GM18870 (cell line): ENCODE measurements around the gene SLC30A2.
"Not testable (repeated sequence)": the region's sequence is repeated elsewhere in the genome, so short reads cannot be mapped to it uniquely, and the experiment has no call there.

ENCODE experiments used
- ATAC-seq: cut with Tn5 transposase; IDR thresholded peaks from one replicate; pipeline ENCODE4 v1.9.1; 2021; ENCODE audit warnings: moderate library complexity; ENCODE audit not compliant: unreplicated experiment

Gene SLC30A2

GRCh38 chr1:26045722-26046245 lies at the start of gene SLC30A2:
SLC30A2 (minus strand) TSS chr1:26046118; CDS start chr1:26045896, 222 bp downstream.
- no peak for ATAC-seq

GRCh38 chr1:26094677-26095383 lies 48.9 kb upstream of the SLC30A2 start:
- no peak for ATAC-seq

- no peak for ATAC-seq
These were observed 48.3 kb upstream of the SLC30A2 start for GRCh38 chr1:26094076-26094669.

- not testable (repeated sequence) for ATAC-seq
These were observed 47.7 kb upstream of the SLC30A2 start for GRCh38 chr1:26093569-26093968.

- no peak for ATAC-seq
These were observed 46.5 kb upstream of the SLC30A2 start for GRCh38 chr1:26092422-26092821.

GRCh38 chr1:26090893-26091292 lies 45.0 kb upstream of the SLC30A2 start:
- ATAC-seq, result no peak

- no peak for ATAC-seq
These were observed 43.2 kb upstream of the SLC30A2 start for GRCh38 chr1:26089125-26089524.

GRCh38 chr1:26084844-26085243 lies 38.9 kb upstream of the SLC30A2 start:
- no peak for ATAC-seq

GRCh38 chr1:26084091-26084561 lies 38.2 kb upstream of the SLC30A2 start:
- no peak for ATAC-seq

- no peak for ATAC-seq
These were observed 37.3 kb upstream of the SLC30A2 start for GRCh38 chr1:26083208-26083607.

- no peak for ATAC-seq
These were observed 36.1 kb upstream of the SLC30A2 start for GRCh38 chr1:26082020-26082350.

- no peak for ATAC-seq
These were observed 35.5 kb upstream of the SLC30A2 start for GRCh38 chr1:26081267-26082019.

- no peak for ATAC-seq
These were observed 34.3 kb upstream of the SLC30A2 start for GRCh38 chr1:26079960-26080814.

- no peak for ATAC-seq
These were observed 33.3 kb upstream of the SLC30A2 start for GRCh38 chr1:26079178-26079563.

GRCh38 chr1:26078286-26079177 lies 32.6 kb upstream of the SLC30A2 start:
- ATAC-seq, result no peak

- no peak for ATAC-seq
These were observed 31.6 kb upstream of the SLC30A2 start for GRCh38 chr1:26077524-26077923.

- ATAC-seq, result no peak
These were observed 29.7 kb upstream of the SLC30A2 start for GRCh38 chr1:26075421-26076144.

GRCh38 chr1:26072305-26072704 lies 26.4 kb upstream of the SLC30A2 start:
- ATAC-seq, result no peak

GRCh38 chr1:26070963-26071342 lies 25.0 kb upstream of the SLC30A2 start:
- no peak for ATAC-seq
